Skeletal muscle tissue (tissue), 4 donors: ENCODE measurements around the gene BCL3. TPM values are rescaled to one million over a fixed set of nuclear protein-coding genes. Genes with fewer than 3 reads are reported as not detected.

Experiments
- H3K27ac ChIP-seq: one replicate; pipeline ENCODE4 v1.7.0; 2013; ENCODE audit warnings: mild to moderate bottlenecking, low read depth, low read length, inconsistent platforms
- H3K27me3 ChIP-seq, 3 donors: one replicate each; pipeline ENCODE4 v1.7.0; 2013; ENCODE audit warnings: low read length in 3 of 3; ENCODE audit not compliant: control insufficient read depth in 3 of 3, insufficient read depth in 3 of 3
- H3K36me3 ChIP-seq, 3 donors: one replicate each; pipeline ENCODE4 v1.7.0; 2013; ENCODE audit warnings: low read length in 3 of 3; ENCODE audit not compliant: control insufficient read depth in 3 of 3, insufficient read depth in 3 of 3
- H3K4me1 ChIP-seq, 3 donors: one replicate each; pipeline ENCODE4 v1.7.0; 2013; ENCODE audit warnings: low read length in 3 of 3, mild to moderate bottlenecking in 3 of 3; ENCODE audit not compliant: control insufficient read depth in 3 of 3, insufficient read depth in 3 of 3
- H3K4me3 ChIP-seq, 3 donors: one replicate each; pipeline ENCODE4 v1.7.0; 2013; ENCODE audit warnings: low read length in 3 of 3
- H3K9ac ChIP-seq, 3 donors: one replicate each; pipeline ENCODE4 v1.7.0; 2013; ENCODE audit warnings: low read length in 3 of 3, mild to moderate bottlenecking in 3 of 3, moderate library complexity in 2 of 3, low read depth in 1 of 3
- H3K9me3 ChIP-seq, 3 donors: one replicate each; pipeline ENCODE4 v1.7.0; 2013; ENCODE audit warnings: low read length in 3 of 3; ENCODE audit not compliant: control insufficient read depth in 3 of 3
- total RNA-seq: library from RNA; depleted of rRNA; stranded (reverse); fragments of >200 nt; gene quantifications from one replicate; pipeline ENCODE4 v1.2.3, GENCODE V29; 2014
- donor health status: Osteomylitis.

Gene BCL3
- total RNA-seq, 1 donor from 2014 or later = 3.1 TPM

- Histone ChIP-seq H3K9me3 (no peaks in the 10 kb centered on the region), H3K4me1 (no peaks in the 10 kb centered on the region), H3K27ac (no peak overlapping the region), H3K27me3 (no peaks in the 10 kb centered on the region), H3K4me3 (no peak overlapping the region), H3K9ac (no peak overlapping the region), H3K36me3 (no peaks in the 10 kb centered on the region)
Measured at GRCh38 chr19:44731081-44731480, 17.4 kb upstream of the BCL3 start.

- Histone ChIP-seq H3K9me3 (no peaks in the 10 kb centered on the region), H3K27me3 (no peaks in the 10 kb centered on the region), H3K36me3 (no peaks in the 10 kb centered on the region)
Measured at GRCh38 chr19:44731622-44732021, 16.9 kb upstream of the BCL3 start.

GRCh38 chr19:44732235-44733014 lies 16.1 kb upstream of the BCL3 start:
- Histone ChIP-seq H3K9me3 (no peaks in the 10 kb centered on the region), H3K9ac (no peak overlapping the region), H3K27ac (no peak overlapping the region), H3K4me3 (no peak overlapping the region), H3K36me3 (no peaks in the 10 kb centered on the region), H3K4me1 (no peaks in the 10 kb centered on the region), H3K27me3 (no peaks in the 10 kb centered on the region)

More at GRCh38 chr19:44731622-44732021, 16.9 kb upstream of the BCL3 start:
- Histone ChIP-seq H3K4me1 (no peaks in the 10 kb centered on the region), H3K27ac (no peak overlapping the region), H3K9ac (no peak overlapping the region), H3K4me3 (no peak overlapping the region)

- no peaks in the 10 kb centered on the region for H3K9me3 ChIP-seq
- H3K4me1 ChIP-seq = peaks cover 0 to 9% (median 4%) of the 10 kb centered on the region in 3 donors
- no peaks in the 10 kb centered on the region for H3K36me3 ChIP-seq
- no peak overlapping the region for H3K4me3 ChIP-seq
- H3K27me3 ChIP-seq = no peaks in the 10 kb centered on the region
- H3K9ac ChIP-seq = no peak overlapping the region
- H3K27ac ChIP-seq = no peak overlapping the region
Measured at GRCh38 chr19:44734357-44734756, 14.2 kb upstream of the BCL3 start.

- H3K4me3 ChIP-seq = no peak overlapping the region
- H3K27me3 ChIP-seq = no peaks in the 10 kb centered on the region
- H3K4me1 ChIP-seq = peaks cover 0 to 9% (median 4%) of the 10 kb centered on the region in 3 donors
- H3K36me3 ChIP-seq = no peaks in the 10 kb centered on the region
- no peak overlapping the region for H3K27ac ChIP-seq
- no peaks in the 10 kb centered on the region for H3K9me3 ChIP-seq
- H3K9ac ChIP-seq = no peak overlapping the region
Measured at GRCh38 chr19:44735011-44735410, 13.5 kb upstream of the BCL3 start.

GRCh38 chr19:44737238-44738071 lies 11.1 kb upstream of the BCL3 start:
- Histone ChIP-seq H3K4me3 (no peak overlapping the region), H3K36me3 (no peaks in the 10 kb centered on the region), H3K27ac (no peak overlapping the region), H3K9ac (no peak overlapping the region), H3K9me3 (no peaks in the 10 kb centered on the region), H3K27me3 (no peaks in the 10 kb centered on the region), H3K4me1 (peaks cover 6 to 24% (median 16%) of the 10 kb centered on the region in 3 donors)

GRCh38 chr19:44738136-44738535 lies 10.4 kb upstream of the BCL3 start:
- H3K4me3 ChIP-seq = no peak overlapping the region
- H3K9me3 ChIP-seq = no peaks in the 10 kb centered on the region
- no peak overlapping the region for H3K9ac ChIP-seq
- no peaks in the 10 kb centered on the region for H3K27me3 ChIP-seq
- no peak overlapping the region for H3K27ac ChIP-seq
- H3K36me3 ChIP-seq = no peaks in the 10 kb centered on the region
- peaks cover 13 to 31% (median 22%) of the 10 kb centered on the region in 3 donors for H3K4me1 ChIP-seq

GRCh38 chr19:44738603-44739558 lies 9.6 kb upstream of the BCL3 start:
- Histone ChIP-seq H3K27me3 (no peaks in the 10 kb centered on the region), H3K9ac (peak overlapping the region in 1 of 3 donors; percentile 20), H3K4me1 (peaks cover 13 to 33% (median 22%) of the 10 kb centered on the region in 3 donors), H3K4me3 (no peak overlapping the region), H3K9me3 (no peaks in the 10 kb centered on the region), H3K27ac (no peak overlapping the region), H3K36me3 (no peaks in the 10 kb centered on the region)

- Histone ChIP-seq H3K9me3 (no peaks in the 10 kb centered on the region), H3K9ac (no peak overlapping the region), H3K27ac (no peak overlapping the region), H3K4me1 (peaks cover 19 to 44% (median 29%) of the 10 kb centered on the region in 3 donors), H3K4me3 (no peak overlapping the region), H3K36me3 (no peaks in the 10 kb centered on the region), H3K27me3 (no peaks in the 10 kb centered on the region)
Measured at GRCh38 chr19:44740351-44740824, 8.1 kb upstream of the BCL3 start.
